T1000 (cell line): ENCODE data around the gene ITPK1.
"Not testable (repeated sequence)": the region's sequence is repeated elsewhere in the genome, so short reads cannot be mapped to it uniquely, and the experiment has no call there.

Experiments
- DNase-seq: peaks from one replicate; lab custom pipeline; 2025; ENCODE audit warnings: mixed read lengths; lab: John Stamatoyannopoulos, UW

ITPK1 gene

GRCh38 chr14:93084866-93085857 lies 30.6 kb downstream of the ITPK1 start:
- no peak for DNase-seq

DNA sequence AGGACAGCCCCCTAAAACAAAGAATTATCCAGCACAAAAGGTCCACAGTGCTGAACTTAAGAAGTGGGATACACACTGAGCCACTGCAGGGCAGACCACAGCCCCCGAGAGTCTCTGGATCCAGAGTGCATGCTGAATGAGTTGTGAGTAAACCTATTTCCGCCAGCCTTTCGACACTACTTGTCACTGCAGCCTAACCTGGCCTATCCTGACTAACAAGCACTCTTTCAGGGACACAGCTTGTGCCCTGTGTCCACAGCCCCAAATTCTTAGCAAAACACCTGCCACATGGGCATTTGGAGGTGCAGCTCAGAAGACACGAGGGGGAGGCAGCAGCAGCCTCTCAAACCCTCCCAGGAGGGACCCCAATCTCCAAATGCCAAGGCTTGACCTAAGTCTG lies 31.3 kb downstream of the ITPK1 start:
- no peak for DNase-seq

- DNase-seq: no peak
Measured at GRCh38 chr14:93083917-93084316, 31.8 kb downstream of the ITPK1 start.

- no peak for DNase-seq
Measured at GRCh38 chr14:93082576-93083001, 33.1 kb downstream of the ITPK1 start.

DNA sequence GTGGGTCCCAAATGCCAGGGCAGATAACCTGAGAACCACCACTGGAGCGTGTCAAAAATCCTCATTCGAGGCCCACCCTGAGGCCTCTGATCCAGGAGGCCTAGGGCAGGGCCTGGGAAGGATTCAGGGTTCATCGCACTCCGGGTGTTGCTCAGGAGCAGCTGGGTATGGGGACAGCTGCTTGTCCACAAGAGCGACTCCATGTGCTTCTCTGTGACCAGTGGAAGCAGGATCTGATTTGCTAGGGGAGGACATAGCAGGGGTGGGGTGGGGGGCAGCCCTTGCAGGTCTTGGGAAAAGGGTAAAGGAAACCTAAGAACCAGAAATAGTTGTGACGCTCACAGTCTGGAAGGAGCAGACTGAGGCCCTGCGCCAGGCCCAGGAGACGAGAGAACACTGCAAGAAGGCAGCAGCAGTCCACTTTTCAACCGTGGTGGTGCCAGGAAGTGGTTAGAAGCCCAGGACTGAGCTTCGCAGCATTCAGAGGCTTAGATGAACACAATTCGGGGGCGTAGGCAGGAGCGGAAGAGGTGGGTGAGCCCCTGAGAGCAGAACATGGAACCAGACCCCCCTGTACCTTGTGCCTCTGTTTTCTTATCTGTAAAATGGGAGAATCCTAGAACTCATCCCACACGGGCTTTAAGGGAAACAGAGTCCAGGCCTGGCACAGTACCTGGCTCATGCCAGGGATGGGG lies 33.7 kb downstream of the ITPK1 start:
- no peak for DNase-seq

GRCh38 chr14:93079865-93080403 lies 35.8 kb downstream of the ITPK1 start:
- no peak for DNase-seq

DNA sequence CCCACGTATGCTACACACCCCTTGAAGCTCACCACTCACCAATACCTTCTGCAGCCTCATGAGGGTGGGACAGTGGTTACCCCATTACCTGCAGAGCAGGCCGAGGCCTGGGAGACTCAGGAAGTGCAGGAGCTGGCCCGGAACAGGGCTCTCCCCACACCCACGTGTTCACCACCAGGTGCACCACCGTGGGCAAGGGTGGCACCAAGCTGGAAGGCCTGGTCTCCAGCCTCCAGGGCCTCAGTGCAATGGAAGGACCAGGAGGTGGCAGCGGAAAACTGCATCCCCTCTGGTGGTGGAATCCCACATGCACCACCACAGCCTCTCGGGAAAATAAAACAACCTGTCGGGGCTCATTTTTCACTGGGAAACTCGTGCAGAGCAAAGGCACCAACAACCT lies 36.4 kb downstream of the ITPK1 start:
- DNase-seq: no peak

GRCh38 chr14:93078870-93079269 lies 36.9 kb downstream of the ITPK1 start:
- DNase-seq: no peak

DNA sequence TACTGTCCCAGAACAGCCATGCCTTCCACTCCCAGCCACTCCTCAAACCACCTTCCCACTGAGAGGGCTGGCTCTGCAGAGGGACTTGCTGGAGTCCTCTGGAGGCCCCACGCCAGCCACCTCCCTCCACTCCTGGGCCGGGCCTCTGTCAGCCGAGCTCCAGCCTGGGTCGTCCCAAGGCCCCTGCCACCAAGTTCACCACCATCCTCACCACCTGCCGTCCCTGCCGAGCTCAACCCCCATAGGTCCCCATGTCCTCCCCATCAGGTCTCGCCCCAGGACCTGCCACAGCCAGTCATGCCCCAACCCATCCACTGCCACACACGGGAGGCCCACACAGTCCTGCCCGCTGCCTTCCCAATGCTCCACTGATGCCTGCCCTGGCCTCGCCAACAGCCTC lies 39.0 kb downstream of the ITPK1 start:
- no peak for DNase-seq

GRCh38 chr14:93075891-93076290 lies 39.8 kb downstream of the ITPK1 start:
- DNase-seq: no peak

- no peak for DNase-seq
Measured at GRCh38 chr14:93073910-93074769, 41.6 kb downstream of the ITPK1 start.

GRCh38 chr14:93073358-93073707 lies 42.4 kb downstream of the ITPK1 start:
- no peak for DNase-seq

DNA sequence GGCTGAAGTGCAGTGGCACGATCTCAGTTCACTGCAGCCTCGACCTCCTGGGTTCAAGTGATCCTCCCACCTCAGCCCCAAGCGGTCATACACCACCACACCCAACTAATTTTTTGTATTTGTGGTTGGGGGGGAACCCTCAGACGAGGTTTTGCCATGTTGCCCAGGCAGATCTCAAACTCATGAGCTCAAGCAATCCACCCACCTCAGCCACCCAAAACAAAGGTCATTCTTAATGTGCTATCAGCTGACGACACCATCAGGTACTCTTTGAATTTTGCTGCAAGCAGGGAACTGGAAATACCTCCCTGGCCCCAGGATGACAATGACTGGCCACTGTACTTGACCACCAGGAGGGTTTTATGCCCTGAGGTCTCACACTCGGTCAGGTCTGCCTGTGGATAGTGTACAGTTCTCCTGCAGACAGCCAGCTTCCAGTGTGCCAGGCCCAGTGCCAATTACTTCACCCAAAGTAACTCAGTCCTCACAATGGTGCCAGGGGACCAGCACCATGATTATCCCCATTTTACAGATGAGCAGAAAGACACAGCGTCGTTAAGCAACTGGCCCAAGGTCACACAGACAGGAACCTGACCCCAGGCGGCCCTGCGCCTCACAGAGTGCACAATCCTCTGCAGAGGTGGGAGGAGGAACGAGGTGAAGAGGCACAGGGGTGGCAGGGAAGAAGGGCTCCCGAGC lies 42.9 kb downstream of the ITPK1 start:
- no peak for DNase-seq

DNA sequence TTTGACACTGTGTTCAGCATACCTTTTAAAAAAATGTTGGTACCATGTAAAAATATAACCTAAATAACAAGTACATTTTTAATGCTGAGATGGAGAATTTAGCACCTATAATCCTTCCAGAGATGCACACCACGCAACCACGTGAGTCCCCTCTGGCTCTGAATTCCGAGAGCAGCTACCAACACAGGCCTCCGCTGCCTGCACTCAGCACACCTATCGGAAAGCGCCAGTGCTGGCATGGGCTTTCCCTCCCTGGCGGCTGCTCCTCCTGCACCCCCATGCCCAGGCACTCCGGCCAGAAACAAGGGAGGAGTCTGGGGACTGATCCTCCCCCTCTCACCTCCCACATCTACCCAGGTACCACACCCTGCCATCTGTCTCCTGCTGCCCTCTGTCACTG lies 47.0 kb downstream of the ITPK1 start:
- no peak for DNase-seq

GRCh38 chr14:93067088-93067487 lies 48.6 kb downstream of the ITPK1 start:
- DNase-seq: no peak

- no peak for DNase-seq
Measured at GRCh38 chr14:93065272-93065730, 50.4 kb downstream of the ITPK1 start.

DNA sequence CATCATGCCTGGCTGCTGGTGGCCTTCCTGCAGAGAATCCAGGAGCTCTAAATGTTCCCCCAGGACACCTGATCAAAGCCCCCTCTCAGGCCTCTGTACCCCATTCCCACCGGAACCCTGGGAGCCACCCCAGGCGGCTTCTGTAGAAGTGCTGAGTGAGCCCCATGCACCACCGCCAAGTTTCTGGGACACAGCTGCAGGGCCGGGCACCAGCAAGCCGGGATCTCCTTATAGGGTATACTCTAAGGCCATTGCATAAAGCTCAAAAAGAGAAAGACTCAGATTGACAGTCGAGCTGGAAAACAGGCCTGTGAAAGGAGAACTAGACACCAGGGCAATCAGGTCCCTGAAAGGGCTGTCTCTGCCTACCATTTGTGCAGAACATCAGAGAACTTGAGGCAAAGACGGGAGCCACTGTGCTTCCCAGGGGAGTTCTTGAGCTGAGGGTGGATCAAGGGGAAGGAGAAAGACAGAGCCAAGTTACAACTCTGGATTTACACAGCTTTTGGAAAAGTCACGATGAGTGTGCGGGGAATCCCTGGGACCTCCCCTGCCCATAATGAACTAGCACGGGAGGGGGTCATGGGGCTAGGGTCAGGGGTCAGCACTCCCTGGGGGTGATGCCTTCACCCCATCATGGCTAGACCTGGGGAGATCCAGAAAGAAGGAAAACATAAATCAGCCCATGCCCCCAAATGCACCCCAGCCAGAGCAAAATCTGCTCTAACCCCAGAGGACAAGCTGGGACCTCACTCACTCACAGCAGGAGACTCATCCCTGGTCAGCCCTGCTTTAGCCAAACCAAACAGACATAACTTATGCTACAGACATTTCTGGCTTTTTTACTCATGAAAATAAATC lies 51.1 kb downstream of the ITPK1 start:
- DNase-seq: no peak

DNA sequence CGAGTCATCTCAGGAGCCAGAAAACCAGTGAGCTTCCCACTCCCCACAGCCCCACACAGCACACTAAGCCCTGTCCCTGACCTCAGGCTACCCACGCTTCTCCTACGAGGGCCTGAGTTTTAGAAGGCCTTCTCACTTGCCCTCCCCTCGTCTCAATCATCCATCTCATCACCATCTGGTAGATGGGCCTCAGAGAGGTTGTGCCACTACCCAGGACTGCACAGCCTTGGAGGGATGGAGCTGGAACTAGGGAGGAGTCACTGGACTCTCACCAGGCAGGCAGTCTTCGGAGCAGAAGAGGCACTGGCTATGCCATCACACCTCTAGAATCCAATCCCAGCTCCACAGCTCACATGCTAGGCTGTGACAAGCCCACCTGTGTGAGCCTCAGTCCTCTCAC lies 52.3 kb downstream of the ITPK1 start:
- DNase-seq: no peak

DNA sequence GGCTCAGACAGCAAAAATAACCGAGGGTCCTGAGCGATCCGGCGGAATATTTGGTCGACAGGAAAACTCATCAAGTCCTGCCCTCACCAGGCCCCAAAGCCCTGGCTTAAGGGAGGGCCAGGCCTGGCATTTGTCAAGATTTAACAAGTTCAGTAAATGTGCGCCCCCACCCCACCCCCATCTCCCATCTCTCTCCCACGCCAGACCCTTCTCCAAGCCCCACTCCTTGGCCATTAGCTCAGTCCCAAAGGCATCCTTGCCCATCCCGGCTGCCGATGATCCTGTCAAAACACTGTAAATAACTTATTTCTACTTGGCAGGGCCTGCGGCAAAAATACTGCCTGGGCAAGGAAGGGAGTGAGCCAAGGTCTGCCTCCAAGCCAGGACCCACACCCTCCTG lies 52.8 kb downstream of the ITPK1 start:
- DNase-seq: no peak

DNA sequence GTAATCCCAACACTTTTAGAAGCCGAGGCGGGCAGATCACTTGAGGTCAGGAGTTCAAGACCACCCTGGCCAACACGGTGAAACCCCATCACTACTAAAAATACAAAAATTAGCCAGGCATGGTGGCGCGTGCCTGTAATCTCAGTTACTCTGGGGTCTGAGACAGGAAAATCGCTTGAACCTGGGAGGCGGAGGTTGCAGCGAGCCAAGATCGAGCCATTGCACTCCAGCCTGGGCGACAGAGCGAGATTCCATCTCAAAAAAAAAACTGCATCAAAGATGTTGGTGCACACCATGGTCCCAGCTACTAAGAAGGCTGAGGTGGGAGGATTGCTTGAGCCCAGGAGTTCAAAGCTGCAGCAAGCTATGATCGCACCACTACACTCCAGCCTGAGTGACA lies 53.7 kb downstream of the ITPK1 start:
- DNase-seq: not testable (repeated sequence)
